Naive thymus-derived CD8-positive, alpha-beta T cell (primary cell): ENCODE data around the gene CUX1. TPM values are rescaled to one million over a fixed set of nuclear protein-coding genes. Genes with fewer than 3 reads are reported as not detected.

Source experiments
- ATAC-seq, 2 donors: fragments of 150-1000 bp; cut with Tn5 transposase in 1 of 2; sonication (Bioruptor Pico), chemical (Tn5 transposase) in 1 of 2; 1 replicate in 1 of 2; 2 replicates in 1 of 2; pipeline ENCODE4 v1.10.0; 2021; ENCODE audit warnings: mild to moderate bottlenecking in 2 of 2, moderate library complexity in 2 of 2
- POLR2A ChIA-PET: fragments of 350-600 bp; sonication (Branson Sonifier 250); formaldehyde crosslinking; loops from one replicate; lab custom pipeline; 2021; ENCODE audit warnings: antibody characterized with exemption; lab: Charles Lee
- DNase-seq, 10 donors: peaks; one replicate each; pipeline versions ENCODE4 v3.0.0 to v3.0.0-alpha.2; 2020 to 2022
- H3K27ac Mint-ChIP-seq, 10 donors: one replicate each; pipeline ENCODE4 v1.8.0; 2020 to 2022; ENCODE audit warnings: mild to moderate bottlenecking in 10 of 10, mixed read lengths in 10 of 10, moderate library complexity in 4 of 10, inconsistent platforms in 1 of 10
- H3K27me3 Mint-ChIP-seq, 5 donors: one replicate each; pipeline ENCODE4 v1.8.0; 2021 to 2022; ENCODE audit warnings: mixed read lengths in 5 of 5
- H3K36me3 Mint-ChIP-seq, 3 donors: one replicate each; pipeline ENCODE4 v1.8.0; 2020 to 2022; ENCODE audit warnings: mixed read lengths in 3 of 3, mild to moderate bottlenecking in 2 of 3, inconsistent platforms in 1 of 3
- H3K4me1 Mint-ChIP-seq, 4 donors: one replicate each; pipeline ENCODE4 v1.8.0; 2021 to 2022; ENCODE audit warnings: mixed read lengths in 4 of 4
- H3K4me3 Mint-ChIP-seq, 10 donors: one replicate each; pipeline ENCODE4 v1.8.0; 2020 to 2022; ENCODE audit warnings: mild to moderate bottlenecking in 10 of 10, mixed read lengths in 10 of 10, moderate library complexity in 6 of 10, inconsistent platforms in 1 of 10
- H3K9me3 Mint-ChIP-seq, 9 donors: one replicate each; pipeline ENCODE4 v1.8.0; 2020 to 2022; ENCODE audit warnings: mixed read lengths in 9 of 9, mild to moderate bottlenecking in 3 of 9, inconsistent platforms in 1 of 9, moderate library complexity in 1 of 9
- polyA plus RNA-seq, 3 donors: library from polyadenylated mRNA; unstranded; fragments of 300-500 nt; fragmentation: Illumina TruSeq; gene quantifications; one replicate each; pipeline ENCODE4 v1.2.3, GENCODE V29; 2021
- total RNA-seq, 8 experiments: library from RNA in 2 of 8; stranded (reverse) in 2 of 8; gene quantifications; one replicate each; pipeline ENCODE4 v1.2.3 and lab custom pipeline; 2021 to 2026

Gene CUX1
- total and polyA plus RNA-seq, 5 experiments from 2014 or later, result 10.3 to 66.2 (median 24.1) TPM

- peaks cover 11 to 80% (median 36%) of the 10 kb centered on the region in 3 donors for H3K36me3 Mint-ChIP-seq
- no peak overlapping the region for H3K27ac Mint-ChIP-seq
- ATAC-seq (no peak), DNase-seq (no peak)
- H3K27me3 Mint-ChIP-seq, result no peaks in the 10 kb centered on the region
- peaks cover 0 to 1% (median 0%) of the 10 kb centered on the region in 4 donors for H3K4me1 Mint-ChIP-seq
- no peak overlapping the region for H3K4me3 Mint-ChIP-seq
- POLR2A ChIA-PET, result no interaction called here
- no peaks in the 10 kb centered on the region for H3K9me3 Mint-ChIP-seq
These were observed 297.8 kb downstream of the CUX1 start for GRCh38 chr7:102115181-102115580.

GRCh38 chr7:102115931-102116330 lies 298.5 kb downstream of the CUX1 start:
- Mint-ChIP-seq H3K27ac (no peak overlapping the region), H3K36me3 (peaks cover 11 to 85% (median 38%) of the 10 kb centered on the region in 3 donors), H3K4me3 (no peak overlapping the region), H3K4me1 (peaks cover 0 to 1% (median under 1%) of the 10 kb centered on the region in 4 donors), H3K27me3 (no peaks in the 10 kb centered on the region), H3K9me3 (no peaks in the 10 kb centered on the region)
- no peak for ATAC-seq
- POLR2A ChIA-PET, result no interaction called here
- DNase-seq, result no peak

DNA sequence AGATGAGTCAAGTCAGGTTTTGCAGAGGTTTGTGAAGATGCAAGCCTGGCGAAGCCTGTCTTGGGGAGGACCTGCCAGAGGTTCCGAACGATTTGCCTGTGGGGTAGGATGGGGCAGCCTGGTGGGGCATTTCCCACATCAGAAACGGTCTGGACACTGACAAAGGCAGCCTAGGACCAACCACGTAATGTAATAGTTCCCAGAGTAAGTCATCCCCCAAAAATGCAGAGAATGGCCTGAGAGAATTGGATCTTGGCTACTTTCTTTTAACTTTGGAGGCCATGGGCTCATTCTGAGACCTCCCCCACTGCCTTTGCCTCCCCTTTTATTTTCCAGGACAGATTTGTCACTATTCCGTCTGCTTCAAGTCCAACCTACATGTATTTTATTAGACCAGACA lies 300.3 kb downstream of the CUX1 start:
- no peak for ATAC-seq
- no peak overlapping the region for H3K4me3 Mint-ChIP-seq

DNA sequence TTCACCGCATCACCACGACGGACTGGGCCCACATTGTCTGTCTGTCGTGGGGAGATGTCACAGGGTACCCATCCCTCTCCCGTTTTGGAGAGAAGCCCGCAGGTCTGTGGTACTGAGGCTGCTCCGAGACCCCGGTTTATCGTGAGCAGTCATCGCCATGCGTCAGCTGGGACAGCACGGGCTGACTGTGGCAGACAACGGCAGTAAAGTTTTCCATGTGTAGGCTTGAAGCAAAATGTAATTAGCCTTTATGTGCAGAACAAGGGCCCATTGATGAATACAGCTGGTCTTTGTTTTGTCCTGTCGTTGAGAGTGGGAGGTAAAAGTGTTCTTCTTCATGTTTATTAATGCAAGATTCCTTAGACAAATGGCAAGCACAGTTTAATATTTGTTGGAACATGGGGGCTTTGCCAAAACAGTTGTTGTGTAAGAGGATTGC lies 301.8 kb downstream of the CUX1 start:
- H3K36me3 Mint-ChIP-seq, result peaks cover 11 to 72% (median 26%) of the 10 kb centered on the region in 3 donors
- H3K9me3 Mint-ChIP-seq, result no peaks in the 10 kb centered on the region
- no peak for DNase-seq
- ATAC-seq, result no peak
- H3K4me1 Mint-ChIP-seq, result peaks cover 0 to 13% (median 5%) of the 10 kb centered on the region in 4 donors
- POLR2A ChIA-PET, result no interaction called here
- H3K27me3 Mint-ChIP-seq, result no peaks in the 10 kb centered on the region
- H3K27ac Mint-ChIP-seq, result no peak overlapping the region
- H3K4me3 Mint-ChIP-seq, result no peak overlapping the region

More for the DNA sequence above, 300.3 kb downstream of the CUX1 start:
- Mint-ChIP-seq H3K36me3 (peaks cover 11 to 75% (median 36%) of the 10 kb centered on the region in 3 donors), H3K9me3 (no peaks in the 10 kb centered on the region), H3K27me3 (no peaks in the 10 kb centered on the region), H3K27ac (no peak overlapping the region), H3K4me1 (peaks cover 0 to 13% (median 5%) of the 10 kb centered on the region in 4 donors)
- no peak for DNase-seq
- POLR2A ChIA-PET, result no interaction called here

- Mint-ChIP-seq H3K4me3 (no peak overlapping the region), H3K9me3 (no peaks in the 10 kb centered on the region), H3K27me3 (no peaks in the 10 kb centered on the region), H3K27ac (peak overlapping the region in 1 of 10 donors; percentile 13), H3K36me3 (peaks cover 11 to 70% (median 25%) of the 10 kb centered on the region in 3 donors), H3K4me1 (peaks cover 0 to 13% (median 5%) of the 10 kb centered on the region in 4 donors)
- POLR2A ChIA-PET, result no interaction called here
- DNase-seq (no peak), ATAC-seq (no peak)
These were observed 302.5 kb downstream of the CUX1 start for GRCh38 chr7:102119925-102120324.

GRCh38 chr7:102120666-102121195 lies 303.3 kb downstream of the CUX1 start:
- Mint-ChIP-seq H3K4me3 (no peak overlapping the region), H3K27ac (peak overlapping the region in 1 of 10 donors; percentile 73), H3K9me3 (no peaks in the 10 kb centered on the region), H3K27me3 (no peaks in the 10 kb centered on the region), H3K36me3 (peaks cover 5 to 66% (median 17%) of the 10 kb centered on the region in 3 donors), H3K4me1 (peaks cover 0 to 13% (median 5%) of the 10 kb centered on the region in 4 donors)
- POLR2A ChIA-PET, result no interaction called here
- ATAC-seq, result no peak
- no peak for DNase-seq

- H3K27ac Mint-ChIP-seq, result peak overlapping the region in 1 of 10 donors; percentile 13
- H3K4me3 Mint-ChIP-seq, result no peak overlapping the region
- no peaks in the 10 kb centered on the region for H3K9me3 Mint-ChIP-seq
- H3K4me1 Mint-ChIP-seq, result peaks cover 0 to 13% (median 5%) of the 10 kb centered on the region in 4 donors
- ATAC-seq (no peak), DNase-seq (no peak)
- H3K36me3 Mint-ChIP-seq, result peaks cover 0 to 63% (median 10%) of the 10 kb centered on the region in 3 donors
- no peaks in the 10 kb centered on the region for H3K27me3 Mint-ChIP-seq
- POLR2A ChIA-PET, result no interaction called here
These were observed 304.6 kb downstream of the CUX1 start for GRCh38 chr7:102122026-102122425.

DNA sequence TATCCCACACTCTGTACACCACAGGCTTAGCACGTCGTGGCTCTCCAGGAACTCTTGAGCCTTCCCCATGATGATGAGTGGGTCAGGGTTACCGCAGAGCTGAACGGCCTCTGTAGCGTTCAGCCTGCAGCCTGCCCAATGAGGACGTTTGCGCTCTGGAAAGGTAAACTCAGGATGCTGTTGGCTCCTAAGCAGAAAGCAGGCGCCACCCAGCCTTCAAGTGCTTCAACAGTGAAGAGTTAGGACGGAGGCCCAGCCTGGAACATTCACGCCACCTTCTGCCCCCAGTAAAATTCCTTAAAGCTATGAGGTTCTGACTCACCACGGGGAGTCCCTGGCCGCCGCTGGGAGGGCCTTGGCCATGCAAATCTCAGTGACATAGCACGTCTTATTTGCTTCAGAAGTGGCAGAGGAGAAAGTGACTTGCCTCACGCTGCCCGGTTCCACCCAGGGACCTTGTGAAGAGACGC lies 307.7 kb downstream of the CUX1 start:
- no peak for DNase-seq
- Mint-ChIP-seq H3K36me3 (peaks cover 0 to 54% (median 6%) of the 10 kb centered on the region in 3 donors), H3K4me1 (peaks cover 0 to 13% (median 4%) of the 10 kb centered on the region in 4 donors), H3K27me3 (no peaks in the 10 kb centered on the region), H3K4me3 (no peak overlapping the region), H3K9me3 (no peaks in the 10 kb centered on the region), H3K27ac (no peak overlapping the region)
- POLR2A ChIA-PET, result no interaction called here
- no peak for ATAC-seq

- Mint-ChIP-seq H3K9me3 (no peaks in the 10 kb centered on the region), H3K36me3 (peaks cover 0 to 48% (median 8%) of the 10 kb centered on the region in 3 donors), H3K4me1 (peaks cover 0 to 4% (median 1%) of the 10 kb centered on the region in 4 donors), H3K27ac (no peak overlapping the region), H3K27me3 (no peaks in the 10 kb centered on the region), H3K4me3 (no peak overlapping the region)
- no peak for DNase-seq
- ATAC-seq, result no peak
- POLR2A ChIA-PET, result no interaction called here
These were observed 310.9 kb downstream of the CUX1 start for GRCh38 chr7:102128303-102128702.

GRCh38 chr7:102129636-102130370 lies 312.4 kb downstream of the CUX1 start:
- Mint-ChIP-seq H3K4me1 (peaks cover 0 to 4% (median 1%) of the 10 kb centered on the region in 4 donors), H3K9me3 (no peaks in the 10 kb centered on the region), H3K27ac (no peak overlapping the region), H3K4me3 (no peak overlapping the region), H3K27me3 (no peaks in the 10 kb centered on the region), H3K36me3 (peaks cover 0 to 45% (median 8%) of the 10 kb centered on the region in 3 donors)
- POLR2A ChIA-PET, result no interaction called here
- no peak for ATAC-seq
- no peak for DNase-seq

- POLR2A ChIA-PET, result no interaction called here
- Mint-ChIP-seq H3K36me3 (peaks cover 0 to 35% (median 11%) of the 10 kb centered on the region in 3 donors), H3K27ac (peak overlapping the region in 2 of 10 donors; percentile 16 to 25), H3K27me3 (no peaks in the 10 kb centered on the region), H3K4me1 (peaks cover 0 to 4% (median 1%) of the 10 kb centered on the region in 4 donors), H3K4me3 (no peak overlapping the region), H3K9me3 (no peaks in the 10 kb centered on the region)
- no peak for DNase-seq
- ATAC-seq, result no peak
These were observed 314.9 kb downstream of the CUX1 start for GRCh38 chr7:102132209-102132752.

DNA sequence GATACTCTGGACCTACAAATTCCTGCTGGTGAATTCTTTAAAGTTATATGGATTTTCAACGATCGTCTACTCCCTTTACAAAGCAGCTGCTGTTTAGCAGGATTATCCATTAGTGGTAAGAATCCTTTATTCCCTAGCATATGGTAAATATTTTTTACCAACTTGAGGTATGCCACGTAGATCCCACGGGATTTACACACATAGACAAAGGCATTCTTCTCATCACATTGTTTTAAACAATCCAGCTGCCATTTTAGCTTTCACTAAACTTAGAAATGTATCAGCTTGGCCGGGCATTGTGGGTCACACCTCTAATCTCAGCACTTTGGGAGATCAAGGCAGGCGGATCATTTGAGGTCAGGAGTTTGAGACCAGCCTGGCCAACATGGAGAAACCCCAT lies 321.2 kb downstream of the CUX1 start:
- ATAC-seq, result no peak

More for the DNA sequence above, 321.2 kb downstream of the CUX1 start:
- DNase-seq, result no peak
- POLR2A ChIA-PET, result interaction anchor here (0.7 kb wide), 1 partner anchor 16 kb away, joined by 5 read pairs; no protein-coding TSS in a partner anchor
- Mint-ChIP-seq H3K4me3 (no peak overlapping the region), H3K27ac (peak overlapping the region in 1 of 10 donors; percentile 35), H3K36me3 (peaks cover 0 to 19% (median 9%) of the 10 kb centered on the region in 3 donors), H3K9me3 (no peaks in the 10 kb centered on the region), H3K27me3 (no peaks in the 10 kb centered on the region), H3K4me1 (peaks cover 7 to 17% (median 15%) of the 10 kb centered on the region in 4 donors)
